T-helper 1 cell treated with Interleukin-12 subunit alpha and Interleukin-12 subunit beta and Interleukin-4 antibody, amounts not matched to agents 30 ng/mL and 1 ng/mL, for 36 hours (primary cell): ENCODE results near the gene SAE1. TPM values are rescaled to one million over a fixed set of nuclear protein-coding genes. Genes with fewer than 3 reads are reported as not detected.

Experiments used
- intact Hi-C: fragments of 100-400 bp; cut with micrococcal nuclease; formaldehyde crosslinking; loops from one replicate; pipeline ENCODE4 v1.15.1; 2024
- total RNA-seq: library from RNA; stranded (reverse); gene quantifications from 2 replicates; pipeline ENCODE4 v1.2.3, GENCODE V29; 2022

The SAE1 gene
- total RNA-seq, 1 donor from 2014 or later: 116 TPM

- intact Hi-C loops: loop anchor here (5.0 kb wide), 1 partner anchor 70 kb away; no protein-coding TSS in a partner anchor
These were observed 26.3 kb downstream of the SAE1 start for GRCh38 chr19:47156861-47157430.

DNA sequence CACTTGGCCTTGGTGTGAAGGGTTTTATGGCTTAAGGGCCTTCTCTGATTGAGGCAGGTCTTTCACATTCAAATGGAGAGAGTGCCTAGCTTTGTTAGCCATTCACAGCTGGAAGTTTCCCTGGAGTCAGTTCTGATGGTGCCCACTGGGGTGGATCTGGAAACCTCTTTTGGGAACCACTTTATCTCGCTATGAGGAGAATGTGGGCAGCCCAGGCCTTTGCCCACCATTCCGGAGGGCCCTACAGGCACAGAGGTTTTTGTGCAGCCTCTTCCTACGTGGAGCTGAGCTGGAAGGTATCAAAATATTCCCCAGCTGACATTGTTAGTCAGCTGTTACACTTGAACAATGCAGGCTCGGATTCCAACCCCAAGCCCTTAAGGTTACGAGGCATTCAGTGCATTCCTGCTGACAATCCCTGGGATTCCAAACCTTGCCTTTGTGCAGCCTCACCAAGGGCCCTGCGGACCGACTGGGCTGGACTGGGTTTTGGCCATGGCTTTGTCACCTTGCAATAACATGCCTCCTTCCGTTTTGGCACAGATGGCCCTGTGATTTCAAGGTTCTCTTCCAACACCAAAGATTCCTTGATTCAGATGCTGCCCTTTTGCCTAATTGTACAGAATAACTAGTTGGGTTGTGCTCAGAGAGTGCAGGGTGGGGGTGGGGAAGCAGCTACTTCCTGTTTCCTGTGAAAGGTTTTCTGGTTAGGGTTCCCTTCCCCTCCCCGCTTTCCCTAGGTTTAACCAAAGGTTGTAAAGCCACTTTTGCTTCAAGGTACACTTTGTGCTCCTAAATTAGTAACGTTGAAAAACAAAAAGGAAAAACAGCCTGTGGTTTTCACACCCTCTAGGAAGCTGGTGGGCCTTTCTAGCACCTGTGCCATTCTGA lies 27.0 kb downstream of the SAE1 start:
- intact Hi-C loops: loop anchor here (2.0 to 5.0 kb wide), 4 partner anchors 13 to 87 kb away; no protein-coding TSS in a partner anchor

GRCh38 chr19:47158367-47158791 lies 27.7 kb downstream of the SAE1 start:
- intact Hi-C loops: loop anchor here (2.0 to 5.0 kb wide), 4 partner anchors 14 to 86 kb away; no protein-coding TSS in a partner anchor

DNA sequence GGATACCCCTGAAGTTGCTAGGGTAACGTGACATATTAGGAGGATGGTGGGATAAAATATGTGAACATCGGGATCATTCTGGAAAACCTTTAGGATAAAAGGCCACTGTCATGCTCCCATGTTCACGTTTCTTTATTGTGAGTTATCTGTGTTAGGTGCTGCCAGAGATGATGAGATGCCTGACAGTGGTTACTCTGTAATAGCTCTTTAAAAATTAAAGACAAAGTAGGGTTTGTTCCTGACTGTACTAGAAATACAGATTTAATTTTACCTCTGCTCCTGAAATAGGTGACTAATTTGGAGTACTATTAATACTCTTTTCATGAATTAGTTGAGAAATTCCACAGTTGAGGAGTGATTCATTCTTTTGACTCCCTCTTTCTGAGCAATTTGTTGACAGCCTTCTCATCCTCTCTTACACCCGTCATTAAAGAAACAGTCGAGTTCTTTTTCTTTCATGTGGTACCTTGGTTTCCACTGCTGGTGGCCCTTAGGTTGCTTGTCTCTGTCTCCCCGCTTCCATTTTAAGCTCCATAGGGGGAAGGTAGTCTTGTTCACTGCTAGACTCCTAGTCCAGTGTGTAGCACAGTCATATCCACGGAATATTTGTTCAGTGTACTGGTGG lies 28.4 kb downstream of the SAE1 start:
- intact Hi-C loops: loop anchor here (1.0 to 5.0 kb wide), 7 partner anchors 10 to 86 kb away; no protein-coding TSS in a partner anchor

DNA sequence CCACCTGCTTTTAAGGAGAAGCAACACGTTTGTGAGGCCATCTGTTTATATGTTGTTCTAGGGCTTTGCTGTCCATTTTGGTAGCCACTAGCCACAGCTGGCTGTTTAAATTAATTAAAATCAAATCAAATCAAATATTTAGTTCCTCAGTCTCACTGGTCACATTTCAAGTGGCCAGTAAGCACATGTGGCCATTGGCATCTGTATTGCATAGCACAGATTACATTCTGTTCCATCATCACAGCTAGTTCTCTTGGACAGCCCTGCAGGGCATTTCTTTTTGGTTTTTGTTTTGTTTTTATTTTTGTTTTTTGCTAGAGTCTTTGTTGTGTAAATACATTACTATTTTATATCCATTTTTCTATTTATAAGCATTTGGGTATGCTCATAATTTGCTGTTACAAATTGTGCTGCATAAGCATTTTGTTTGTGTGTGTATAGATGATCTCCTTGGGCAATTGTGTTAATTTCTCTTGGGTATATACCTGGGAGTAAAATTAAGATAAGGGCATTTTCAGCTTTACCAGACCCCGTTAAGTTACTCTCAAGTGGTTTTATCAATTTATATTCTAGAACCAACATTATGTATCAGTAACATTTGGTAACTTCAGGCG lies 31.3 kb downstream of the SAE1 start:
- intact Hi-C loops: no loop called here

DNA sequence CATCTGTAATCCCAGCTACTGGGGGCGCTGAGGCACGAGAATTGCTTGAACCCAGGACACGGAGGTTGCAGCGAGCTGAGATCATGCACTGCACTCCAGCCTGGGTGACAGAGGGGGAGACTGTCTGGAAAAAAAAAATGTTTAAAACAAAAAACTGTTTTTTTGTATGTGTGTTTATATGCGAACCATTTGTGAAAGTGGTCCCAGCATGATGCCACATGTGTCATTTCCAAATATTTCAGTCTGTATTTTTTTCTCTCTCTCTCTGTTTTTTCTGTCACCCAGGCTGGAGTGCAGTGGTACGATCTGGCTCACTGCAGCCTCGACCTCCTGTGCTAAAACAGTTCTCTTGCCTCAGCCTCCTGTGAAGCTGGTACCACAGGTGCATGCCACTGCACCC lies 37.4 kb downstream of the SAE1 start:
- intact Hi-C loops: no loop called here

- intact Hi-C loops: no loop called here
These were observed 42.2 kb downstream of the SAE1 start for GRCh38 chr19:47172666-47173455.

DNA sequence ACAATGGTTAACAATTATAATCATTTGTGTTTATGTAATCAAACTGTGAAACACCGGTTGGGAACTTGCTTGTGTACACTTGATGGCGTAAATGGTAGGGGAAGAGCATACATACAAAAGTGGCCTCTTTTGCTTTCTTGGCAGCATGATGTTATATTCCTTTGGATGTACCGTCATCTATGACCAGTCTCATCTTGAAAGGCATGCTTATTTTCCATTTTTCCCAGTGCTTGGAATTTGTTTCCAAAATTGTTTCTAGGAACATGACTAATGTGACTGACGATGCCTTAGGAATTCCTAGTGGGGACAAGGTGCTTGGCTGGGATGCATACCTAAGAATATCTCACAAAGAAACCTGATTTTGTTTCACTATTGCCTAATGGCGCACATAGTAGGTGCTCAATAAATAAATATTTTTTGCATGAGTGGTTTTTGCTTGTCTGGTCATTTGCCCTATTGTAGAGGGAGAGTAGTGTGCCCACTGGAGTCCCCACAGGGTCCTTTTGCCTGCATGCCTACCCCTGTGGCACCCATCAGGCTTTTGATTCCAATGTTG lies 45.5 kb downstream of the SAE1 start:
- intact Hi-C loops: loop anchor here (1.0 kb wide), 2 partner anchors 10 to 17 kb away; no protein-coding TSS in a partner anchor

GRCh38 chr19:47176627-47177090 lies 46.0 kb downstream of the SAE1 start:
- intact Hi-C loops: loop anchor here (1.0 kb wide), 2 partner anchors 10 to 17 kb away; no protein-coding TSS in a partner anchor

DNA sequence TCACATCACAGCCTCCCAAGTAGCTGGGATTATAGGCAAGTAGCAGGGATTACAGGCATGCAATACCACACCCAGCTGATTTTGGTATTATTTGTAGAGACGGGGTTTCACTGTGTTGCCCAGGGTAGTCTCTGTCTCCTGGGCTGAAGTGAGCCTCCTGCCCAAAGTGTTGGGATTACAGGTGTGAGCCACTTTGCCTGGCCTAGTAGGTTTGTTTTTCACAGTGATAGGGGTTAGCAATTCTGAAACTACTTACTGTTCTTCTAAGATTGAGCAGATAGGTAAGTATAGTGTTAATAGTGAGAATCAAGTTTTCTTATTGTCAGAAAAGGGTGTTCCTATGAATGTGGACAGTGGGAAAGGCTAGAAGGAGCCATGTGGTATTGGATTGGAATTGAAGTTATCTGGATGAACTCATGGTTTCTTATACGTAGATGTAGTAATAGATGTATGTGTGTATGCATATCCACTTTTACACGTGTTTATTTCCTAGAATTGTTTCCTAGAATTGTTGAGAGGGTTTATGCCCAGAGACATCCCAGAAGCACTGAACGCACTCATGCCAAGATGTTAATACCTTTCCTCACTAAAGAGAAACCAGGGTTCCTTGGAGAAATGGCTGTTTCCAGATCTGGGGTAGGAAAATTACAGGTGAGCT lies 49.1 kb downstream of the SAE1 start:
- intact Hi-C loops: no loop called here

GRCh38 chr19:47183601-47184000 lies 53.0 kb downstream of the SAE1 start:
- intact Hi-C loops: no loop called here

- intact Hi-C loops: loop anchor here (1.0 to 5.0 kb wide), 8 partner anchors 10 to 94 kb away; partner anchors contain the start of gene ZC3H4
These were observed 56.1 kb downstream of the SAE1 start for GRCh38 chr19:47186446-47187334.

GRCh38 chr19:47187335-47187655 lies 56.7 kb downstream of the SAE1 start:
- intact Hi-C loops: loop anchor here (5.0 kb wide), 2 partner anchors 40 to 95 kb away; no protein-coding TSS in a partner anchor

- intact Hi-C loops: loop anchor here (5.0 kb wide), 2 partner anchors 40 to 95 kb away; no protein-coding TSS in a partner anchor
These were observed 57.2 kb downstream of the SAE1 start for GRCh38 chr19:47187797-47188196.

- intact Hi-C loops: loop anchor here (5.0 kb wide), 2 partner anchors 41 to 96 kb away; no protein-coding TSS in a partner anchor
These were observed 57.9 kb downstream of the SAE1 start for GRCh38 chr19:47188507-47189033.

- intact Hi-C loops: loop anchor here (1.0 kb wide), 1 partner anchor 36 kb away; no protein-coding TSS in a partner anchor
These were observed 59.6 kb downstream of the SAE1 start for GRCh38 chr19:47190167-47190727.

DNA sequence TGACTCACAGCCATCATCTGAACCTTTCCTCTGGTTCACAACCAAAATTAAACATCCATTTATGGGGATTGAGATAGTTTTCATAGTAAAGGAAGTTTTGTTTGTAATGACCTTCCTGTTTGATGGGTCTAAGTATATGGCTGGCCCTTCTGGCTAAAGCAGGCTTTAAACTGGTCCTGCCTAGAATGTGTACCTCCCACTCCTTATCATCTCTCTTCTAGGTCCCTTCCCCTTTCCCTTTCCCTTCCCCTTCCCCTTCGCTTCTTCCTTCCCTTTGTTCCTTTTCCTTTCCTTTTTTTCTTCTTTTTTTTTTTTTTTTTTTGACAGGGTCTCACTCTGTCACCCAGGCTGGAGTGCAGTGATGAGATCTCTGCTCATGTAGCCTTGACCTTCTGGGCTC lies 64.8 kb downstream of the SAE1 start:
- intact Hi-C loops: no loop called here

DNA sequence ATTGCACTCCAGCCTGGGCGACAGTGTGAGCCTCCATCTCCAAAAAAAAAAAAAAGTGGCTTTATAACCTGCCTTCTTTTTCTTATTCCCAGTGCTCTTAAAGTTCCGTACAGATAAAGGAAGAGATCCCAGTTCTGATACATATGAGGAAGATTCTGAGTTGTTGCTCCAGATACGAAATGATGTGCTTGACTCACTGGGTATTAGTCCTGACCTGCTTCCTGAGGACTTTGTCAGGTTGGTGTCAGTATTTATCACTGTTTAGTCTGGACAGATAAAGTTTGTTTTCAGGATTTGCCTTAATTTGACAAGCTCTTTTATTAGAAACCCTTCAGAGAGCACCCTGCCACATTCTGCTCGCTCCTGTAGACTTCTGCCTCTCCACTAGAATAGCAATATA lies 66.5 kb downstream of the SAE1 start:
- intact Hi-C loops: no loop called here
